Effector CD8-positive, alpha-beta T cell (primary cell): ENCODE results near the gene OR51B2.
"Not testable (repeated sequence)": the region's sequence is repeated elsewhere in the genome, so short reads cannot be mapped to it uniquely, and the experiment has no call there.

Source experiments
- DNase-seq: peaks from one replicate; lab custom pipeline; 2025; lab: John Stamatoyannopoulos, UW
- total RNA-seq, 4 experiments: gene quantifications; one replicate each; lab custom pipeline; 2026; lab: John Stamatoyannopoulos, UW

OR51B2 gene, protein sequence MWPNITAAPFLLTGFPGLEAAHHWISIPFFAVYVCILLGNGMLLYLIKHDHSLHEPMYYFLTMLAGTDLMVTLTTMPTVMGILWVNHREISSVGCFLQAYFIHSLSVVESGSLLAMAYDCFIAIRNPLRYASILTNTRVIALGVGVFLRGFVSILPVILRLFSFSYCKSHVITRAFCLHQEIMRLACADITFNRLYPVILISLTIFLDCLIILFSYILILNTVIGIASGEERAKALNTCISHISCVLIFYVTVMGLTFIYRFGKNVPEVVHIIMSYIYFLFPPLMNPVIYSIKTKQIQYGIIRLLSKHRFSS
- 0 reads per million in 4 experiments for total RNA-seq

DNA sequence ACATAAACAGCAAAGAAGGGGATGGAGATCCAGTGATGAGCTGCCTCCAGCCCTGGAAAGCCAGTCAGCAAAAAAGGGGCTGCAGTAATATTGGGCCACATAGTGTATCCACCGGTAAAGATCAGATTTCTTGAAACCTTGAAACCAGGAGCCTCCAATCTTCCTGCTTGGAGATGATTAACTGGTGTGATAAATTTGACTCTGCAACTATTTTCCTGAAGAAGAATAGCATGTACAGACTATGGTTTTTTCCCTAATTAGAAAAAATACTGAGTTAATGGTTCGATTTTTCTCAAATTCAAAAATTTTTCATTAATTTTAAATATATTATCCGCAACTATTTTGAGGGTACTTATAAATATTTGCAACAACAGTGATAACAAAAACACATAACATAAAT lies at the start of gene OR51B2:
OR51B2 (minus strand) TSS at position 101 of the 400 bp plus-strand sequence; CDS start at position 101, 0 bp downstream.
- no peak for DNase-seq

DNA sequence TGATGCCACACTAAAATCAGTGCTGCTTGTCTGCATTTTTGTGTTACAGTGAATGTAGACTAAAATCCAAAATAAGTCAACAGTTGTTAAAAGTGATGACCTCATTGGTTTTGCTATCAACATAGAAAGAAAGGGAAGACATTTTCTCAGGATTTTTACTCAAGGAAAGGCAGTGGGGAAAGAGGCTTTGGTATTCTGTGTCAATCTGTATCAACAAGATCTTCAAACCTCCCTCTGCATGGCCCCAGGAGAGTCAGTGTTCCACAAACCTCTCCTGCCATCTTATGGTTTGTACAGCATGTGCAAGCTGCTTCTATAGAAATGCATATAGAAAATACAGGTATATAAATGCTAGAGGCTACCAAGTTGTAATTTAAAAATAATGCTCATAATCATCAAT lies 45.7 kb upstream of the OR51B2 start:
- DNase-seq = no peak

DNA sequence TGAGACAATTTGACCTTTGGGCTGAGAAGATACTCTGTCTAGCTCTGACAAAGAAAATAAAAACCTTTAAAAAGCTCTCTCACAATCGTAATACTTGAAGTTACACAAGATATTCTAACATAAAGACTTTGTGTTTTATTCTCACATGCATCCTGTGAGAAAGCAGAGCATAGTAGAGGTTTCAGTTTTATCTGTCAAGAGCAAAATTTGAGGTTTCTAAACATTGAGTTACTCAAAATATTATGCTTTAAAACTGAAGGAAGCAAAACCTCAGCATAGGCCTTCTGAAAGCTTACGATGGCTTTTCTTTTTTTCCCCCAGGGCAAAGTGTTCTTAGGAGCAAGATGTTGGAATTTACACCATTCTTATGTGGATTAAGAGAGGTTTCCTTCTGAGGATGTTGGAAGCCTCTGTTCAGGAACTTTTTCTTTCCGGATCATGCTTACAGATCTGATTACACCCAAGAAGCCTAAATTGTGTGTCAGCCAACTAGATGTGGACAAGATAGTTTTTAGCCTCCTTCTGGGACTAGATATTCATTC lies 44.5 kb upstream of the OR51B2 start:
- no peak for DNase-seq

DNA sequence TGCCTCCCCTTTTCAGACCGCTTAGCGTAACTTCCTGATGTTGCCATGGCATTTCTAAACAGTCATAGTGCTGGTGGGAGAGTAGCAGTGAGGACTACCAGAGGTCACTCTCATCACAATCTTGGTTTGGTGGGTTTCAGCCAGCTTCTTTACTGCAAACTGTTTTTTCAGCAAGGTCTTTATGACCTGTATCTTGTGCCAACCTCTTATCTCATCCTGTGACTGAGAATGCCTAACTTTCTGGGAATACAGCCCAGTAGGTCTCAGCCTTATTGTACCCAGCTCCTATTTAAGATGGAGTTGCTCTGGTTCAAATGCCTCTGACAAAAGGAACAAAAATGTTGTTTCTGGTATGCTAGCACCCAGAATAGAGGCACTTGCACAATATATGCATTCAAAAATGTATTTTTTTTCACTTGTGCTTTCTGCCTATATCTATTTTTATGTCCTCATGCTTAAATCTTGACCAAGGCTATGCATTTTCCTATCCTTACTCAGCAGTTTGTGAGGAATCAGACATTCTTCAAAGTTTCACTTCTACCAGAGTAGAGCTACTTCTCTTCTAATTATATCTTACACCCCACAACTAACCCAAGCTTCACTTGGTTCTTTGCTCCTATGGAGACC lies 43.5 kb upstream of the OR51B2 start:
- no peak for DNase-seq

DNA sequence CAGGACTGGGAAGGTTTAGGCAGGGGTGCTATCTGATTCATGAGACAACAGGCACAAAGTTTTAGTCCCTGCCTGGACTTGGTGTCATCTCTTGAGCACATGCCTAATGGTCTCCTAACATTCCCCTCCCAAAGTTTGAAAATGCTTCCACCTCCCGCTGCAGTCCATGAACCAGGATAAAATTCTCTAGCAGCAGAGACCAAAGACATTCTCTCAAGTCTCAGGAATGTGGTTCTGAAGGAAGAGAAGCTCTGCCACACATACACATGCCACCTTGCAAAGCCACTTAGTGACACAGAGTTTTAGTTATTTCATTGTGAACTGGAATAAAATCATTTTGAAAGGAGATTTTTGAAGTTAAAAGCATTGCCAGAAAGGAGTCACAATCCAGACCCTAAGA lies 42.8 kb upstream of the OR51B2 start:
- DNase-seq = no peak

DNA sequence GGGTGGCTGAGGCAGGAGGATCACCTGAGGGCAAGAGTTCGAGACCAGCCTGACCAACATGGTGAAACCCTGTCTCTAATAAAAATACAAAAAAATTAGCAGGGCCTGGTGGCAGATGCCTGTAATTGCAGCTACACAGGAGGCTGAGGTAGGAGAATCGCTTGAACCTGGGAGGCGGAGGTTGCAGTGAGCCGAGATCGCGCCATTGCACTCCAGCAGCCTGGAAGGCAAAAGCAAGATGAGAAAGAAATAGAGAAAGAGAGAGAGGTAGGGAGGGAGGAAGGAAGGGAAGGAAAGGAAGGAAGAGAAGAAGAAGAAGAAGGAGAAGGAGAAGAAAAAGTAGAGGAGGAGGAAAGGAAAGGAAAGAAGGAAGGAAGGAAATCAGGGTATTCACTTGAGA lies 42.3 kb upstream of the OR51B2 start:
- DNase-seq = not testable (repeated sequence)

DNA sequence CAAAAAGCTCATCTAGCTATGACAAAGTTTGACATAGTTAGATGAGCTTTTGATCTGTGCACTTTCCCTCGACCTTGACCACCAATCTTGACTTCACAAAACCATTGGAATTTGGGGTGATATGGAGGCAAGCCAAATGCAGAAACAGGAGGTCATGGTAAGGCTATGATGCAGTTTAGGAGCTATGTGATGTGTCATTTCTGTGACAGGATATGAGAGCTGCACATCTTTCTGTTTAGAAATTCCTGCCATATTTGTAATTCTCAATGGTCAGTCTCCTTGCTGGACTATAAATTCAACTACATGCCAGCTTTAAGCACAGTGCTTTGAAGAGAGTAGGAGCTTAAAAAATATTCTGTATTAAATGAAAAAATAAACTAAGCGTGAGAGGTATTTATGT lies 40.1 kb upstream of the OR51B2 start:
- no peak for DNase-seq

DNA sequence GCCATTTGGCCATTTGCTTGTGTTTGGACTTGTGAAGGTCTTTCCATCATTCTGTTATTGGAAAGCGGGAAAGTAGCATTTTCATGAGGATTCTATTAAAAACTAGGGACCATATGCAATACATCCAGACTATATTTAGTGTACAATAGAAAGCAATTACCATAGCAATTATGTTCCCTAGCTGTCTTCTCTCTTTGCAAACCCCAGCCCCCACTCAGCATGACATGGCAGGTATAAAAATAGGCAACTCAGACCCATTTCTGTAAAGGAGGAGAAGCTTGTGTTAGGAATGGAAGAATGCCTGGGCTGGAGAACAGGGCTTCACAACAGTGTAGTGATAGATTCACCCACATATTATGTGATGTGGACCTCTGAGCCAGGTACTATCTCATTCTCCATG lies 39.6 kb upstream of the OR51B2 start:
- no peak for DNase-seq

DNA sequence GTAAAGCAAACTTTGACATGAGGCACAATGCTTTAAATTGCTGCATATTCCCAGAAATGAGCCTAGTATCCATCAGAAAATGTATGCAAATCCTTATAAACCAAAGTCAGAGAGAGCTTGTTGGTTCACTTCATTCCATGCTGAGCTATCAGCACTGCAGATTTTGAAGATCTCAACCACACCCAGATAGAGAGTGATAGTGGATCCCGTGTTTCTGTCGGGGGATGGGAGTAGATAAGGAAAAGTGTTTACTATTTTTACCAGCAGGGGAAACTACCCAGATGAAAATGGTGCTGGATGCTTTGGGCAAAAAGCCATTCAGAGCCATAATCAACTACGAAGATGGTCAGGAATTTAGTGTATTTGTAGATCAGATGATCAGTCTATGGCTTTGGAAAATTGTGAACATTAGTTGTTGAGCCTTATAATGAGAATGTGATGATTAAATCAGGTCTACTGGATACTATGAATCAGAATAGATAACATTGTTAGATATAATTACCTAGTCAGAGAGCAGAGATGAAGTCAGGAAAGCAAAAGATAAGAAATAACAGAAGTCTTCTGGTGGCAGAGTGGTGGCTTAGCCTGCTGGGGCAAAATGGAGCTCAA lies 38.0 kb upstream of the OR51B2 start:
- DNase-seq = no peak

DNA sequence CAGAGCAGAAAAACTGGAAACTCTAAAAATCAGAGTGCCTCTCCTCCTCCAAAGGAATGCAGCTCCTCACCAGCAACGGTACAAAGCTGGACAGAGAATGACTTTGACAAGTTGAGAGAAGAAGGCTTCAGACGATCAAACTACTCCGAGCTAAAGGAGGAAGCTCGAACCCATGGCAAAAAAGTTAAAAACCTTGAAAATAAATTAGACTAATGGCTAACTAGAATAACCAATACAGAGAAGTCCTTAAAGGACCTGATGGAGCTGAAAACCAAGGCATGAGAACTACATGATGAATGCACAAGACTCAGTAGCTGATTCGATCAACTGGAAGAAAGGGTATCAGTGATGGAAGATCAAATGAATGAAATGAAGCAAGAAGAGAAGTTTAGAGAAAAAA lies 31.9 kb upstream of the OR51B2 start:
- not testable (repeated sequence) for DNase-seq

DNA sequence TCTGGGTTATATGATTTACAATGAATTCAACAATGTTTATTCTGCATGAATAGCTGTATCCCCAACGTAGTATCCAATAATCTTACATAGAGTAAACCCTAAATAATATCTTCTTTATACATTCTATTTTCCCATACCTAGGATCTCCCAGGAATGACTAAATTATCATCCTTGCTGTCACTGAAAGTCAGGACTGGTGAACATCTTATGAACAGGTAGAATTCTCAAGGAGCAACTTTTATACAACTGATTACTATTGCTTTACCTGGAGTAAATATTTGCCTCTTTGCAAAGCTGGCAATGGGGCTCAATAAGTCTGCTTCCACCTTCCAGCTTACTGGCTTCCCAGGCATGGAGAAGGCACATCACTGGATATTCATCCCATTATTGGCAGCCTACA lies 27.1 kb upstream of the OR51B2 start, which contains the start of gene OR51B6:
OR51B6 (plus strand) TSS at position 301 of the 400 bp plus-strand sequence; CDS start at position 301, 0 bp downstream.
- DNase-seq = no peak

DNA sequence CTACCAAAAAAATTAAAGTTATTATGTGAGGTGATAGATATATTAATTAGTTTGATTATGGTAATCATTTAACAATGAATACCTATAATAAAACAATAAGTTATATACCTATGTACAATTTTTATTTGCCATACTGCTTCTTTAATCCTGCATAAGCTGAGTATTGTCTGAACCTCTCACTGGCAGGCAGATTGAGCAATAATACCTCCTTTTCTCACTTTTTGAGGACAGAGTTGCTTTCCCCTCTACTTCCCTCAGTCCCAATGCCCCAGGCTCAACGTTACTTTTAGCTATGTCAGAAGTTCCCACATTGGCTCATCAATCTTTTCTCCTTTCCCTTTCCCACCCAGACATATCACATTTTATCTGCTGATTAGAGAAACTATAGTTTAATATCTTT lies 25.5 kb upstream of the OR51B2 start:
- DNase-seq = no peak

DNA sequence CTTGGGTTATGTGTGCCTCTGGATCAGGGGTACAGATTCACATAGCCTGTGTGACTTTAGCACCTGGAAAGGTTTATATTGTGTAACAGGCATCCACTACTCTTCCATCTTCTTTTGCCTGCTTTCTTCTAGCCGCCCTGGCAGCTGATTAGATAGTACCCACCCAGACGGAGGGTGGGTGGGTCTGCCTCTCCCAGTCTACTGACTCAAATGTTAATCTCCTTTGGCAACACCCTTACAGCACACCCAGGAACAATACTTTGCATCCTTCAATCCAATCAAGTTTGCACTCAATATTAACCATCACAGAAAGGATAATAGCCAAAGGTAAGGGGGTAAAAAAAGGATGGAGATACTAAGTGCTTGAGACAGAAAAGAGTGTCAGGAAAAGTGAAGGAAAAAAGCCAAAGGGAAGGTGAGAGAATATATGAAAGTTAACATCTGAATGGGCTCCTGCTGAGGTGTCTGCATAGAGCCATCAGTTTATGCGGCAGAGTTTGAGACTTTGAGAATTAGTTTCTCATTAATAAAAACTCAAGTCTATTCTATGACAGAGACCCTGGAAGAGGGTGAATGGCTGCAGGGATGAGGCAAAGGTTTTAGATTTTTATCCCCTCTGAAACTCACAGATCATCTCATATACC lies 24.6 kb upstream of the OR51B2 start:
- no peak for DNase-seq

DNA sequence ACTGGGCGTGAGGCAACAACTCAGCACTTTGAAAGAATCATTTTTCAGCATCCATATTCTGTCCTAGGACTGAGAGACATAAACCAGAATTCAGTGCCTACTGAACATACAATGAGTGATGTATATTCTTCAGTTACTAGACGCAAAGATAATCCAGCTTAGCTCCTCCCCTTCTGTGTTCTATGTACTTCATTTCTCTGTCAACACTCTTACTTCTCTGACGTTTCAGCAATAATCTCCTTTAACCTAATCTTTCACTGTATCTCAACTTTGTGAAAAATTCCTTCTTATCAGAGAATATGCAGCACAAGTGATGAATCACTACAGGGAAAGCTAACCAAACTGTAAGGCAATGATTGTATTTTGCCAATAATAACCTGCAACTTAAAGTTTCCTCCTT lies 21.7 kb upstream of the OR51B2 start:
- DNase-seq = no peak

DNA sequence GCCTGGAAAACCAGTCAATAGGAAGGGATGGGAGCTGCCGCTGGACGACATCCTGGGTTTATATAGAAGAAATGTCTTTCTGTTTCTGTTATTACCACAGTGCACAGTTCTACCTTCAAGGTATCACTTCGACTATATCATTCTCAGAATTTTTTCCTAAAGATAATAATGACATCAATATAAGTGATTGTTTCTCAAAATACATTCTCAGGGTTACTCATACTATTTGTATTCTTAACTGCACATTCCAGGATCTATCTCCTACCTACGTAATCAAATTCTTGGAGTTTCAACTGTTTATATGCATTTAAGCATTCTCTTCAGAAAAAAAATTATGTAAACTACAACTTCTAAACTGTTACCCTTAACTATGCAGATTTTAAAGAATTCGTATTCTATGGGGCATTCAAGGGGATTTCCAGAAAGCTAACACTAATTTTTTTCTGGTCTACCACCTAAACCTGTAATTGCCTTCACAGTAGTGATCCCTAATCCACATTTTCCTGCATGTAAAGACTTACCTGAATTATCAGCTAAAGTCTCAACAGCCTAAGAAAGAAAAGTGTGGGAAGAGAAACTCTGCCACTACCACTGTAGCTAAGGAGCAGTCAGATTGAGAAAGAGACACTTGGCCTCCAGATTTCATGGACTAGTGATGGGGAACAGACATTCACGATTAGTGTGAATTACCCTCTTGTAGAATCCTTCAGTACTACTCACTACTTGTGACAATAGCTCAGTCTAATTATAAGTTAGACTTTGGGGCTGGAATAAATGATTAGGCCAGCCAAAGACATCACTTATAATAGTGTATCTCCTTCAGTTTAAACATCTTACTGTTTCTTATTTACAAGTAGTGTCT lies 19.6 kb upstream of the OR51B2 start, which contains the start of gene OR51B5:
OR51B5 (minus strand) TSS at position 51 of the 862 bp plus-strand sequence; CDS start at position 51, 0 bp downstream.
- DNase-seq = no peak

DNA sequence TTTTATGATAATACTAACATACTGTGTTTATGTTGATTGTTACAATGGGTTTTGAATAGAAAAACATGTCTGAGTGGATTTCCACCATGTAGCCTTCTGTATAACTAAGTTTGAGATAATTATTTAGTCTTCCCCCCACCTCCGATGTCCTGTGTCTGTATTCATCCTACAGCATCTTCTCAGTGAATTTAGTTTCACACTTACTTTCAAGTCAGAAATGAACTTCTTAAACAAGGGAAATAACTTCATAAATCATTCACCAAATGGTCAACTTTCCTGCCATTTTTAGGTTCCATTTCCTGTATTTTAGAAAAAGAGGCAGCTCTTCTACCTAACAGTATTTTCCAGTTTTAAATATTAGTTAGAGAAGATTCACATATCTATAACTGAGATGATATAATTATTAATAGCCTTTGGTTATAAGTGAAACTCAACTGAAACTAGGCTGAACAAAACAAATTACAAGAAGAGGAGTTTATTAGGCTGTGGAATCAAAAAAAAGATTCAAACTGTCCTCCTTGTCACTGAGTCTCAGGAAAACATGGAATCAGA lies 15.8 kb upstream of the OR51B2 start:
- DNase-seq = no peak

DNA sequence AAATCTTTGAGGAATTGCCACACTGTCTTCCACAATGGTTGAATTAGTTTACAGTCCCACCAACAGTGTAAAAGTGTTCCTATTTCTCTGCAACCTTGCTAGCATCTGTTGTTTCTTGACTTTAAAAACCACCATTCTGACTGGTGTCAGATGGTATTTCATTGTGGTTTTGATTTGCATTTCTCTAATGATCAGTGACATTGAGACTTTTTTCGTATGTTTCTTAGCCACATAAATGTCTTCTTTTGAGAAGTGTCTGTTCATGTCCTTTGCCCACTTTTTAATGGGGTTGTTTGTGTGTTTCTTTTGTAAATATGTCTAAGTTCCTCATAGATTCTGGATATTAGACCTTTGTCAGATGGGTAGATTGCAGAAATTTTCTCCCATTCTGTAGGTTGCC lies 13.2 kb upstream of the OR51B2 start:
- not testable (repeated sequence) for DNase-seq

DNA sequence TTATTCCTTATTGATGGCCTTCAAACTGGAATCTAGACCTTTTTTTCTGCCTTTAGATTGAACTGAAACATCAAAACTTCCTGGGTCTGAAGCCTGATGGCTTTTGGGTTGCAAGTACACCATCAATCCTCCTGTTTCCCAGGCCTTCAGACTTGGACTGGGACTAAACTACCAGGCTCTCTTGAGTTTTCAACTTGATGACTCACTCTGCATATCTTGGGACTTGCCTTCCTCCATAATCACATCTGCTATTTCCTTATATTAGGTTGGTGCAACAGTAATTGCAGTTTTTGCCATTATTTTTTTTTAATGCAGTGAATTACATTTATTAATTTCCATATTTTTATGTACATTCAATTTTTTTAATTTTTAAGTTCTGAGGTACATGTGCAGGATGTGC lies 12.2 kb upstream of the OR51B2 start:
- DNase-seq = no peak

DNA sequence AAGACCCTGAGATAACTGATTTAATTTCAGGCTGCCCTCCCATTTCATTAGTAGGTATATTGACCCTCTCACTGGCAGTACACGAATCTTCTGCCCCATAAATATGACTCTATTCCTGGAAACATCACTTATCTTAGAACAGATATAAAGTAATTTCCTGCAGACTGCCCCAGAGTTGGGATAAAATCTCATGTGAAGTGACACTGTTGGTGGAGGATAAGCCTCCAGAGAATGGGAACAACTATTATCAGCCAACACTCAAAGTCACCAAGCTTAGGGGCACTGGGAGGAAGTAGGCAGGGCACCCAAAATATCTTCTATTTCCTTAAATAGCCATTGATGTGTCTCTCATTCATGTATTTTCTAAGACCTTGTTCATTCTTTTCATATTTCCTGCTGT lies 11.1 kb upstream of the OR51B2 start:
- DNase-seq = no peak

DNA sequence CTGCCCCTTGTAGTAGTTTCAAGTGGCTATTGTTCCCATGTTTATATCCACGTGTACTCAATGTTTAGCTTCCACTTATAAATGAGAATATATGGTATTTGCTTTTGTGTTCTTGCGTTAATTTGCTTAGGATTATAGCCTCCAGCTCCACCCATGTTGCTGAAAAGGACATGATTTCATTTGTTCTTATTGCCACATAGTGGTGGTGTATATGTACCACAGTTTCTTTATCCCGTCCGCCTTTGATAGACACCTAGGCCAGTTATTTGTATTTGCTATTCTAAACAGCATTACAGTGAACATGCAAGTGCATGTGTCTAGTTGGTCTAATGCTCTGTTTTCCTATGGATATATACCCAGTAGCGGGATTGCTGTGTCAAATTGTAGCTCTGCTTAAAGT lies 6.8 kb downstream of the OR51B2 start:
- DNase-seq = no peak
